GM19328 (cell line): ENCODE measurements around the gene EAF1.
"Not testable (repeated sequence)": the region's sequence is repeated elsewhere in the genome, so short reads cannot be mapped to it uniquely, and the experiment has no call there.

Source experiments
- ATAC-seq: cut with Tn5 transposase; IDR thresholded peaks from one replicate; pipeline ENCODE4 v1.9.1; 2021; ENCODE audit warnings: mild to moderate bottlenecking, moderate library complexity; ENCODE audit not compliant: unreplicated experiment

EAF1 gene

GRCh38 chr3:15451216-15452113 lies 24.1 kb downstream of the EAF1 start:
- no peak for ATAC-seq

- ATAC-seq = no peak
Measured at GRCh38 chr3:15452156-15452555, 24.8 kb downstream of the EAF1 start.

GRCh38 chr3:15452961-15453360 lies 25.6 kb downstream of the EAF1 start:
- ATAC-seq = no peak

GRCh38 chr3:15453501-15453900 lies 26.1 kb downstream of the EAF1 start:
- no peak for ATAC-seq

GRCh38 chr3:15453991-15454625 lies 26.7 kb downstream of the EAF1 start:
- no peak for ATAC-seq

- ATAC-seq = no peak
Measured at GRCh38 chr3:15454965-15455364, 27.6 kb downstream of the EAF1 start.

- no peak for ATAC-seq
Measured at GRCh38 chr3:15455756-15456155, 28.4 kb downstream of the EAF1 start.

- ATAC-seq = no peak
Measured at GRCh38 chr3:15456321-15456720, 28.9 kb downstream of the EAF1 start.

GRCh38 chr3:15456915-15457314 lies 29.5 kb downstream of the EAF1 start:
- ATAC-seq = not testable (repeated sequence)

GRCh38 chr3:15458212-15458780 lies 30.9 kb downstream of the EAF1 start:
- ATAC-seq = no peak

GRCh38 chr3:15460891-15461531 lies 33.6 kb downstream of the EAF1 start:
- no peak for ATAC-seq

GRCh38 chr3:15462451-15462850 lies 35.1 kb downstream of the EAF1 start:
- ATAC-seq = no peak

- ATAC-seq = no peak
Measured at GRCh38 chr3:15465876-15466585, 38.6 kb downstream of the EAF1 start.

GRCh38 chr3:15467227-15468181 lies 40.1 kb downstream of the EAF1 start:
- no peak for ATAC-seq

GRCh38 chr3:15470261-15470660 lies 42.9 kb downstream of the EAF1 start:
- no peak for ATAC-seq

GRCh38 chr3:15470849-15471248 lies 43.5 kb downstream of the EAF1 start:
- no peak for ATAC-seq

GRCh38 chr3:15471861-15472260 lies 44.5 kb downstream of the EAF1 start:
- no peak for ATAC-seq

- no peak for ATAC-seq
Measured at GRCh38 chr3:15475161-15475560, 47.8 kb downstream of the EAF1 start.

- ATAC-seq = no peak
Measured at GRCh38 chr3:15476378-15476777, 49.0 kb downstream of the EAF1 start.
